Aorta (tissue), 5 donors: ENCODE measurements around the gene KCNQ1. TPM values are rescaled to one million over a fixed set of nuclear protein-coding genes. Genes with fewer than 3 reads are reported as not detected.

Source experiments
- ATAC-seq: fragments of 200-7000 bp; cut with Tn5 transposase; one replicate; pipeline ENCODE4 v1.9.1; 2022; ENCODE audit warnings: moderate library complexity; ENCODE audit not compliant: low FRiP score
- DNase-seq, 2 donors: peaks; one replicate each; pipeline ENCODE4 v3.0.0-alpha.2; 2020
- H3K27ac ChIP-seq, 2 donors: one replicate each; pipeline ENCODE4 v1.5.1; 2013; ENCODE audit warnings: low read length in 2 of 2, mild to moderate bottlenecking in 2 of 2, moderate library complexity in 2 of 2, control low read depth in 1 of 2, inconsistent platforms in 1 of 2, low read depth in 1 of 2
- H3K27me3 ChIP-seq, 2 donors: one replicate each; pipeline ENCODE4 v1.6.1; 2013; ENCODE audit warnings: control low read depth in 1 of 2, low read length in 1 of 2, mild to moderate bottlenecking in 1 of 2, moderate library complexity in 1 of 2; ENCODE audit not compliant: insufficient read depth in 2 of 2, control insufficient read depth in 1 of 2
- H3K36me3 ChIP-seq, 2 donors: one replicate each; pipeline ENCODE4 v1.6.1; 2013; ENCODE audit warnings: control low read depth in 1 of 2, low read length in 1 of 2, mild to moderate bottlenecking in 1 of 2; ENCODE audit not compliant: insufficient read depth in 2 of 2, control insufficient read depth in 1 of 2
- H3K4me1 ChIP-seq, 2 donors: one replicate each; pipeline ENCODE4 v1.6.1; 2013; ENCODE audit warnings: low read length in 2 of 2, control low read depth in 1 of 2, mild to moderate bottlenecking in 1 of 2, moderate library complexity in 1 of 2; ENCODE audit not compliant: insufficient read depth in 2 of 2, control insufficient read depth in 1 of 2
- H3K4me3 ChIP-seq, 2 donors: one replicate each; pipeline ENCODE4 v1.5.1; 2013; ENCODE audit warnings: low read length in 2 of 2, control low read depth in 1 of 2, mild to moderate bottlenecking in 1 of 2
- H3K9me3 ChIP-seq: one replicate; pipeline ENCODE4 v1.6.1; 2013; ENCODE audit warnings: mild to moderate bottlenecking, low read length; ENCODE audit not compliant: control insufficient read depth
- WGBS, 2 donors: extraction: QIAGEN DNeasy Blood & Tissue Kit; methylation state at CpG; one replicate each; pipeline ENCODE4 v1.1.7; 2013; 5-methylcytosine and 5-hydroxymethylcytosine counted together
- intact Hi-C, 2 donors: fragments of 100-400 bp; cut with DNase I; formaldehyde crosslinking; loops; one replicate each; pipeline versions ENCODE4 v1.14.2 to v1.15.0; 2022
- polyA plus RNA-seq, 2 donors: library from polyadenylated mRNA; stranded (reverse); fragments of 200-250 nt; gene quantifications; one replicate each; pipeline ENCODE4 v1.2.3, GENCODE V29; 2013
- total RNA-seq, 2 donors: library from RNA; stranded (reverse); fragmentation: NEBNext Ultra II Directional; extraction: Animal tissue kit (Norgen Biotek cat#: 25700); gene quantifications; one replicate each; pipeline ENCODE4 v1.2.1, GENCODE V29; 2021
- donor health status: healthy with polysubstance abuse.
- donor health status: Bipolar disorder and iron deficiency.
- donor health status: DM: no; HTN: no; CAD: no.
- donor health status: DM: no; HTN: no; CAD: no.
- donor health status: DM: yes; HTN: yes; CAD: no.

KCNQ1 gene
- total and polyA plus RNA-seq, 4 donors = 0.67 to 11.5 (median 5.8) TPM

DNA sequence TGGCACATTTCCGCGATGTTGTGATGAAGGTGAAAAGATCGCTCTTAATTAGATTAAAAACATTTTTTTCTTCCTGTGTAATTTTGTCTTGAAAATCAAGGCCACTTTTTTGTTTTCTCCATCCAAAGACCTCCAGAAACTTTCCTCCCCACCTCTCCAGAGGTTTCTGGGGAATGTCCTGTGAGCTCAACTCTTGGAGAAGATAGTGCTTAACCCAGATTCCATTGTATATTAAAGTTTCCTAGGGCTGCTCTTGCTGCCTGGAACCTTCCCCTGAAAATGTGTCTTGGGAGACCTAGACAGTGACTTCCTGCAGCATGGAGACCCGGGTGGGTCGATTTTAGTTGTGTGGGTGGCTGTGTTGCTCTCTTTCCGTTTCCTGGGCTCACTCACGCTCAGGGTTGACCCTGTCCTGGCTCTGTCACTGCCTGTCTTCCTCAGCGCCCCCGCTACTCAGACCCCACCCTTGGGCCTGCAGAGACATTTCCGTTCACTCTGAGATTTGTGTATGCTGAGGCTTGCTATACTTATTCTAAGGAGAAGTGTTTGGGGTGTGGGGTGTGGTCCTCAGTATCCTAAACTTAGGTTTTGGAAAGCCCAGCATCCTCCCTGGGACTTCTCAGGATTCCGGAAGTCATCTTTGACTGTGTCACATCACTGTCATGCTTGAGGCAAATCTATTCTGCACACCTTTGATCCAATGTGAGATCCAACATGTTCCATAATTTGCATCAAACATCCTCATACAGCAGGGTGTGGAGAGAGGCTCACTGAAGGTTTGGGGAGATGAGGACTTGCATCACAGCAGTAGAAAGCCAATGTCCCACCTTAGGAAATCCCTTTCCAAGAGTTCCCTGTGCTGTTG lies 207.8 kb downstream of the KCNQ1 start:
- Histone ChIP-seq H3K36me3 (no peaks in the 10 kb centered on the region), H3K27ac (no peak overlapping the region), H3K9me3 (peaks cover 31% of the 10 kb centered on the region), H3K4me3 (no peak overlapping the region), H3K4me1 (no peaks in the 10 kb centered on the region), H3K27me3 (no peaks in the 10 kb centered on the region)
- intact Hi-C loops = no loop called here
- DNase-seq = no peak
- 85 to 89% methylated on average over 11 of the region's 11 CpGs for WGBS, 2 donors
- no peak for ATAC-seq

DNA sequence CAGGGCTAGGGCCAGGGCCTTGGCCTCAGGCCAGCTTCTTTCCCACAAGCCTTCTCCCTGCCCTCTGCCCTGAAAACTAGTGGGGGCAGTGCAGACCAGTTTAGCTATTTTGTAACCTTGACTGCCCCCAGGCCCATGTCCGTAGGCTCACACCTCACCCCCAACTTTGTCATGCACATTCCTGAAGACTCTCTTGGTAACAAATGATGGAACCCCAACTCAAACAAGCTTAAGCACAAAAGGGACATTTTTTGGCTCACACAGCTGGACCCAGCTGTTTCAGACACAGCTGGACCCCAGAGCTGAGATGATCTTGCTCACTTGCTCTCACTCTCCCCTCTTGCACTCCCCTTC lies 208.4 kb downstream of the KCNQ1 start:
- DNase-seq (no peak), ATAC-seq (no peak)
- no peaks in the 10 kb centered on the region for H3K27me3 ChIP-seq
- H3K36me3 ChIP-seq = no peaks in the 10 kb centered on the region
- no peaks in the 10 kb centered on the region for H3K4me1 ChIP-seq
- H3K27ac ChIP-seq = no peak overlapping the region
- WGBS, 2 donors = 93 to 100% methylated on average over 1 of the region's 1 CpG
- H3K4me3 ChIP-seq = no peak overlapping the region
- peaks cover 31% of the 10 kb centered on the region for H3K9me3 ChIP-seq
- intact Hi-C loops = no loop called here

DNA sequence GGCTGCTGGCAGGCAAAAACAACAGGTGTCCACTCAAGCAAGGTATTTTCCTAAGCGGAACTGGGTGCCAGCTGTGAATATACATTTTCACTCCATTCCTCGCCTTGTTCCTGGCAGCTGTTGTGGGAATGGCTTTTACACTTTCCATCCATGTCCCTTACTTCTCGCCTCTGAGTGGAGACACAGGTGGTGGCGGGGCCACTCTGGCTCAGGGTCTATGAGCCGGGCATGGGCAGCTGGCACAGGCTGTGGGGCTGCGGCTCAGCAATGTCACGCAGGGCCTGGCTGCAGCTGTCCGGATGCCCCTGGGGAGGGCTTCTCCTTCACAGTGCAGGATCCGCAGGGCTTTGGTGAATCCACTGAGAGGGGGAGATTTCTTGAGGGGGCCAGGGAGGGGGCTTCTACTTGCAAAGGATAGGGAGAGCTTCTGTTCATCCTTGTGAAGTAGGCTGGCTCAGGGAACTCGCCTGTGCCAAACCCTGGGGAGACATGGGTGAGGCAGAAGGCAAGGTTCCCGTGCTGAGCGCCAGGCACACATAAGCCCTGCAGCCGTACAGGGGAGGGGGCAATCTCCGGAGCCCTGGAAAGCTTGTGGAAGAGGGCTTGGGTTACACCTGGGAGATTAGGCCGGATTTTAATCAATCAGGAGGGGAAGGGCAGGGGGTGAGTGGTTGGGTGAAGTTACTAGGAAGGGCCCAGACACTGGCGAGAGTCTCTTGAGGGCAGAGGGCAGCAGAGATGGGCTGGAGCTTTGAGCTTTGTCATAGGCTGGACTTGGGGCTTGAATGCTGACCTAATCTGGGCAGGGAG lies 209.3 kb downstream of the KCNQ1 start:
- Histone ChIP-seq H3K27ac (no peak overlapping the region), H3K4me1 (no peaks in the 10 kb centered on the region), H3K27me3 (no peaks in the 10 kb centered on the region), H3K36me3 (no peaks in the 10 kb centered on the region), H3K9me3 (peaks cover 31% of the 10 kb centered on the region), H3K4me3 (no peak overlapping the region)
- ATAC-seq (no peak), DNase-seq (peak in 1 of 2 donors; percentile 70)
- WGBS, 2 donors = 94 to 95% methylated on average over 16 of the region's 16 CpGs
- intact Hi-C loops = no loop called here

DNA sequence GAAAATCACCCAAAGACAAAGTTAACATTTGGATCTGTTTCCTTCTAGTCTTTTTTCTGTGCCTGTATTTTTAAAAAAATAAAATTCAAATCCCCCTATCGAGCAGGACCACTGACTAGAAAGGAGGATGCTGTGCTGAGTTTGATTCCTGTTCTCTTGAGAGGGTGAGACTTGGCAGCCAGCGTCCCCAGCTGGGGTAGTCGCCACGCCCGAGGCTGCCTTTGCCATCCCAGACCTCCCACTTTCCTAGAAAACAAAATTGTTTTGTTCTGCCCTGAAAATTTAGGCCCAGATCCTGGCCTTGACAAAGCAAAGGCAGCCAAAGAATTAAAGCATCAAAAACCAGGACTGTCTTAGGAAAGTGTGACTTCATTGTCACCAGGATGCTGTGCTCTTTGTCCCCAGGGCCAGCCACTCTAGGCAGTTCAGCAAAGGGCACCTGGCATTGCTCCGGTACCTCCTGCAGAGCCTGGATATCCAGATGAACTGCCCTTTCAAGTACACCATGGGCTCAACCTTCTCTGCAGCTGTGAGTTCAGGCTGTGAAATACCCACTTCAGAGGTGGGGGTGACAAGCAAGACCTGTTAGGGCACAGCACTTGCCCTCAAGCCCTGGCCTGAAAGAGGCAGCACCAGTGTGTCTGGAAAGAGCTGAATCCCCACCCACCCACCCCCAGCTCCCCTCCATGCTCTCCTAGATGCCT lies 210.4 kb downstream of the KCNQ1 start:
- H3K9me3 ChIP-seq = peaks cover 31% of the 10 kb centered on the region
- H3K4me1 ChIP-seq = no peaks in the 10 kb centered on the region
- no peak overlapping the region for H3K27ac ChIP-seq
- WGBS, 2 donors = 95 to 97% methylated on average over 6 of the region's 6 CpGs
- no peak overlapping the region for H3K4me3 ChIP-seq
- no peaks in the 10 kb centered on the region for H3K27me3 ChIP-seq
- no peak for ATAC-seq
- no peak for DNase-seq
- intact Hi-C loops = no loop called here
- no peaks in the 10 kb centered on the region for H3K36me3 ChIP-seq

DNA sequence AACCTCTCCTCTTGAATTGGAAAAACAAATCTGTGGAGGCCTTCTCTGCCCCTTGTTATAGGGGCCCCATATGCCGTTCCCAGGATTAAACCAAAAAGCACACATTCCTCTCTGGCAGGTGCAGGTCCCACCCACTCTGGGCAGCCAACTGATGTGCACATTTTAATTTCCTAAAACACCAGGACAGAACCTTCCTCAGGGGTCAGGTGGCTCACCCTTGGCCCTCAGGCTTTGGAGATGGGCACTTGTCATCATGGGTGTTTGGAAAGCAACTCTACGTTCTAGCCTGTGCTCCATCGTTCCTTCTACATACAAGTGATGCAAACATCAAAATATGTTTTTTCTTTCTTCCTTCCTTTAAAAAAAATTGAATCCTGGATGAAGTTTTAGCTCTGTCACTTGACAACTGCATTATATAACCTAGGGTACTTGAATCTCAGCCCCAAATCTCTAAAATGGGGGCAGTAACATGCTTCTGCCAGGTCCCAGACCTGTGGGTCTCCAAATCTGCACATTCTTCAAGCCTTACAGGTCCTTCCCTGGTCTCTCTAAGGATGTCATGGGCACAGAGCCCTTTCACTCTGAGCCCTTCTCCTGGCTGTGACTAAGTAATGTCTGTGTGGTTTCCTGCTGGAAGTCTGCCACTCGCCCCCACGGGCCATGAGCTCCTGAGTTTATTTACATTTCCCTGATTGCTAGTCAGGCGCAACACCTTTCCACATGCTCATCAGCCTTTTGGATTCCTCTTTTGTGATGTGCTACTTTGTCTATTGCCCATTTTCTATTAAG lies 211.2 kb downstream of the KCNQ1 start:
- DNase-seq (no peak), ATAC-seq (no peak)

DNA sequence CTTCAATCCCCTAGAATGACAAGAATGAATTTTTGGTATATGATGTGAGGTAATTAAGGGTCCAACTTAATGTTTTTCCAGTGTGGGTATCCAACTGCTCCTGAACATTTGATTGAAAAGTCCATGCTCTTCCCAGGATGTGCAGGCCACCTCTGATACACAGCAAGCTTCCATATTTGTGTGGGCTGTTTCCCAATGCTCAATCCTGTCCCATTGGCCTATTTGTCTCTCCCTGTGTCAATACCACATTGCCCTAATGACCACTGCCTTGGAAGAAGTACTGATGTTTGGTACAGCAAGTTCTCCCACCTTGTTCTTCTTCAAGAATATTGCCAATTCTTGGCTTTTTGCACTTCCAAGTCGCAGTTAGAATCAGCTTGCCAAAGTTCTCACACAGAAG lies 212.1 kb downstream of the KCNQ1 start:
- Histone ChIP-seq H3K9me3 (peaks cover 27% of the 10 kb centered on the region), H3K27ac (no peak overlapping the region), H3K27me3 (no peaks in the 10 kb centered on the region), H3K36me3 (no peaks in the 10 kb centered on the region), H3K4me3 (no peak overlapping the region), H3K4me1 (no peaks in the 10 kb centered on the region)
- intact Hi-C loops = no loop called here
- WGBS, 2 donors = 78 to 86% methylated on average over 1 of the region's 1 CpG
- DNase-seq (no peak), ATAC-seq (no peak)

More for the DNA sequence above, 211.2 kb downstream of the KCNQ1 start:
- 67 to 68% methylated on average over 6 of the region's 6 CpGs for WGBS, 2 donors
- Histone ChIP-seq H3K27me3 (no peaks in the 10 kb centered on the region), H3K27ac (no peak overlapping the region), H3K4me3 (no peak overlapping the region), H3K9me3 (peaks cover 29% of the 10 kb centered on the region), H3K36me3 (no peaks in the 10 kb centered on the region), H3K4me1 (no peaks in the 10 kb centered on the region)
- intact Hi-C loops = no loop called here

DNA sequence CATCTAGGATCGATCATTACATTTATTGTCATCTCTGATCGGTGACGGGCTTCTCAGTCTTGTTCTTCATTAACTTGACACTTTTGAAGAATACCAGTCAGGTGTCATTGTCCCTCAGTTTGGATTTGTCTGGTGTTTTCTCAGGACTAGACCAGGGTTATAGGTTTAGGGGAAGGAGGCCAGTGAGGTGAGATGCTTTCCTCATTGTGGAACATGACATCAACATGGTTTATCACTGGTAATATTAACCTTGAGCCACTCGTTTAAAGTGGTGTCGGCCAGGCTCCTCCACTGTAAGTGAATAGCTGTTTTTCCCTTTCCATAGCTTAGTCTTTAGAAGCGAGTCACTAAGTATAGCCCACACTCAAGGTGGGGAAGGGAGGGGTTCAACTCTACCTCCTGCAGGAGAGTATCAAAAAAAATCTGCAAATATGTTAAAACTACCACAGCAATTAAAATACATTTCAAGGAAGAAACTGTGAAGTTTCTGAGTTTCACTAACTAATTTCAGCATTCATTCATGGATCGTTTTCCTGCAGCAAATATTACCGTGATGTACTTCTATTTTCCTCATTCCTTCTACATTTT lies 213.0 kb downstream of the KCNQ1 start:
- Histone ChIP-seq H3K4me3 (no peak overlapping the region), H3K27me3 (no peaks in the 10 kb centered on the region), H3K9me3 (peaks cover 24% of the 10 kb centered on the region), H3K27ac (no peak overlapping the region), H3K4me1 (no peaks in the 10 kb centered on the region), H3K36me3 (no peaks in the 10 kb centered on the region)
- intact Hi-C loops = no loop called here
- WGBS, 2 donors = 92 to 95% methylated on average over 8 of the region's 8 CpGs
- no peak for DNase-seq
- no peak for ATAC-seq
